HG03469 (cell line): Measurements from ENCODE around the gene LPCAT3.

Source experiments
- ATAC-seq: cut with Tn5 transposase; IDR thresholded peaks from one replicate; pipeline ENCODE4 v1.9.1; 2021; ENCODE audit warnings: mild to moderate bottlenecking, moderate library complexity, moderate number of reproducible peaks; ENCODE audit not compliant: unreplicated experiment

LPCAT3 gene

GRCh38 chr12:6941267-6941666, 77.0 kb downstream of the LPCAT3 start:
- ATAC-seq: no peak

DNA sequence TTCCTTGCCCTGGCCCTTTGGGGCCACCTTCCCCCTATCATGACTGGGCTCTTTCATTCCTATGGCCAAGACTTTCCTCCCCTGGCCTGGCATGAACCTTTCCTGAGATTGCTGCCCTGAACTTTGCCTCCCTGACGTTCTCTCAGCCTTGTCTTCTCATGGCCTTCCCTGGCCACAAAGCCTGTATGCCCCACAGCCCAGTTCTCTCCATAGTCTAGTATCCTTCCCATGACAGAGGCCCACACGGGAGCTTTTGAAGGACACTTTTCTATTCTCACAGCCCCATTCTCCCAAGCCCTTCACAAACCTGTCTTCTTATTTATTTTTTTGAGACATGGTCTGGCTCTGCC, 79.1 kb downstream of the LPCAT3 start:
- ATAC-seq: no peak

- no peak for ATAC-seq
These were observed 79.7 kb downstream of the LPCAT3 start for GRCh38 chr12:6938353-6939190.

GRCh38 chr12:6937481-6938352, 80.6 kb downstream of the LPCAT3 start:
- peak; percentile 74 for ATAC-seq

DNA sequence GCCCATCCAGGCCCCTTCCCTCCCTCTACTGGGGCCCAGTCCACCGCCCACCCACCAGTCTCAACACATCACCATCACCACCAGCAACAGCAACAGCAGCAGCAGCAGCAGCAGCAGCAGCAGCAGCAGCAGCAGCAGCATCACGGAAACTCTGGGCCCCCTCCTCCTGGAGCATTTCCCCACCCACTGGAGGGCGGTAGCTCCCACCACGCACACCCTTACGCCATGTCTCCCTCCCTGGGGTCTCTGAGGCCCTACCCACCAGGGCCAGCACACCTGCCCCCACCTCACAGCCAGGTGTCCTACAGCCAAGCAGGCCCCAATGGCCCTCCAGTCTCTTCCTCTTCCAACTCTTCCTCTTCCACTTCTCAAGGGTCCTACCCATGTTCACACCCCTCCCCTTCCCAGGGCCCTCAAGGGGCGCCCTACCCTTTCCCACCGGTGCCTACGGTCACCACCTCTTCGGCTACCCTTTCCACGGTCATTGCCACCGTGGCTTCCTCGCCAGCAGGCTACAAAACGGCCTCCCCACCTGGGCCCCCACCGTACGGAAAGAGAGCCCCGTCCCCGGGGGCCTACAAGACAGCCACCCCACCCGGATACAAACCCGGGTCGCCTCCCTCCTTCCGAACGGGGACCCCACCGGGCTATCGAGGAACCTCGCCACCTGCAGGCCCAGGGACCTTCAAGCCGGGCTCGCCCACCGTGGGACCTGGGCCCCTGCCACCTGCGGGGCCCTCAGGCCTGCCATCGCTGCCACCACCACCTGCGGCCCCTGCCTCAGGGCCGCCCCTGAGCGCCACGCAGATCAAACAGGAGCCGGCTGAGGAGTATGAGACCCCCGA, 81.4 kb downstream of the LPCAT3 start:
- no peak for ATAC-seq

- ATAC-seq: no peak
These were observed 82.1 kb downstream of the LPCAT3 start for GRCh38 chr12:6936194-6936635.

DNA sequence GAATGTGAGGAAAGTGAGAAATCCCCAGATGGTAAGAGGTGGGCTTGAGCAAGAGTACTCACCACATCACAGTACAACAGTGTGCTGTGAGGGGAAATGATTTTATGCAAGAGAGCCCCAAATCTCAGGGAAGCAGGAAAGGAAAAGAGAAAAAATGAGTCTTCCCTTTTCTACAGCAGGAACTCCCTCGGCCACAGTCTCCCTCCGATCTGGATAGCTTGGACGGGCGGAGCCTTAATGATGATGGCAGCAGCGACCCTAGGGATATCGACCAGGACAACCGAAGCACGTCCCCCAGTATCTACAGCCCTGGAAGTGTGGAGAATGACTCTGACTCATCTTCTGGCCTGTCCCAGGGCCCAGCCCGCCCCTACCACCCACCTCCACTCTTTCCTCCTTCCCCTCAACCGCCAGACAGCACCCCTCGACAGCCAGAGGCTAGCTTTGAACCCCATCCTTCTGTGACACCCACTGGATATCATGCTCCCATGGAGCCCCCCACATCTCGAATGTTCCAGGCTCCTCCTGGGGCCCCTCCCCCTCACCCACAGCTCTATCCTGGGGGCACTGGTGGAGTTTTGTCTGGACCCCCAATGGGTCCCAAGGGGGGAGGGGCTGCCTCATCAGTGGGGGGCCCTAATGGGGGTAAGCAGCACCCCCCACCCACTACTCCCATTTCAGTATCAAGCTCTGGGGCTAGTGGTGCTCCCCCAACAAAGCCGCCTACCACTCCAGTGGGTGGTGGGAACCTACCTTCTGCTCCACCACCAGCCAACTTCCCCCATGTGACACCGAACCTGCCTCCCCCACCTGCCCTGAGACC, 82.7 kb downstream of the LPCAT3 start:
- no peak for ATAC-seq

DNA sequence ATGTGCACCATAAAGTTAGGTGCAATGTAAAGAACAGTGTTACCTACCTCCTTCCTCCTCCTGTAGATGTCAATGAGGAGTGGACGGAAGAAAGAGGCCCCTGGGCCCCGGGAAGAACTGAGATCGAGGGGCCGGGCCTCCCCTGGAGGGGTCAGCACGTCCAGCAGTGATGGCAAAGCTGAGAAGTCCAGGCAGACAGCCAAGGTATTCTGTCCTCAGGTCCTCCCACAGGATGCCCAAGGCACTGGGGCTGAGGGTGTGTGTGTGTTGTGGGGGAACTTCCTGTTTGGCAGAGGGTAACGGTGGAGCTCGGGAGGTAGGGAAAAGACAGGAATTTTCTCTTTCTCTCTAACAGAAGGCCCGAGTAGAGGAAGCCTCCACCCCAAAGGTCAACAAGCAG, 84.2 kb downstream of the LPCAT3 start:
- ATAC-seq: no peak

- ATAC-seq: no peak
These were observed 85.5 kb downstream of the LPCAT3 start for GRCh38 chr12:6932766-6933165.

GRCh38 chr12:6929466-6930452, 88.5 kb downstream of the LPCAT3 start:
- ATAC-seq: no peak

- no peak for ATAC-seq
These were observed 89.4 kb downstream of the LPCAT3 start for GRCh38 chr12:6928703-6929407.

DNA sequence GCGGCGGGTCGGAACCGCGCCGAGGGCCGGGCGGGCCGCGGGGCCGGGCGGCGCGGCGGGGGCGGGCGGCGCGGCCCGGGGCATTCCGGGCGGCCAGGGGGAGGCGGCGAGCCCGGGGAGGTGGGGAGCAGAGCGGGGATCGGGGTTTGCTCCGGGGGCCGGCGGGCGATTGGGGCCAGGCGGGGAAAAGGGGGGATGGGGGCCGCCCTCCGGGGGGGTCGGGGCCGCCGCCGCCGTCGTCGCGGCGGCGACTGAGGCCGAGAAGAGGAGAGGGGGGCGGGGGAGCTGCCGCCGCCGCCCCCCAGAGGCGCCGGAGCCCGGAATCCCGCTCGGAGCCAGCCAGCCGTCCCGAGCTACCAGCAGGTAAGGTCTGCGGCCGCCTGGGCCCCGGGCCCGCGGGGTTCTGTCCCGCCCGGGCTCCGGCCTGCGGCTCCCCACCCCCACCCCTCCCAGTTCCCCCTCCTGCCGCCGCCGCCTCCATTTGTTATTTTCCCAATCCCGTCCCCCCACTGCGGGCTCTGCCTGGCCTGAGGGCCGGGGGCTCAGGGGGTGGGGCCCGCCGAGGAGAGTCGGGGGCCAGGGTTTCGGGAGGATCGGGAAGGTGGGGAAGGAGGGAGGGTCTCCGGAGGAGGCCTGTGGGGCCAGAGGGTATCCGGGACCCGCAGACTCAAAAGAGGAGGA, 90.1 kb downstream of the LPCAT3 start:
- no peak for ATAC-seq

GRCh38 chr12:6927379-6928021, 90.8 kb downstream of the LPCAT3 start, which contains the start of gene ATN1:
Gene ATN1, plus strand, starts transcription at chr12:6927959. Its CDS starts 6,043 bp downstream, at chr12:6934002.
- no peak for ATAC-seq
